GM10248 (cell line): Measurements from ENCODE around the gene ABHD18.
"Not testable (repeated sequence)": the region's sequence is repeated elsewhere in the genome, so short reads cannot be mapped to it uniquely, and the experiment has no call there.

Experiments used
- CTCF ChIA-PET: fragments of 300-600 bp; sonication (Branson Sonifier 250); formaldehyde crosslinking; extraction: SDS; loops from one replicate; lab custom pipeline; 2021; ENCODE audit warnings: antibody characterized with exemption; lab: Yijun Ruan, JAX
- POLR2A ChIA-PET: fragments of 350-650 bp; sonication (Branson Sonifier 250); formaldehyde crosslinking; extraction: SDS; loops from one replicate; lab custom pipeline; 2020; ENCODE audit warnings: antibody characterized with exemption; lab: Yijun Ruan, JAX
- DNase-seq: peaks from one replicate; pipeline ENCODE4 v3.0.0; 2012; ENCODE audit errors: extremely low spot score
- CTCF ChIP-seq: IDR thresholded peaks from 2 replicates; pipeline ENCODE4 v1.5.1; 2012; ENCODE audit warnings: mild to moderate bottlenecking, low read depth; ENCODE audit errors: extremely low read depth, missing control alignments, control extremely low read depth

Gene ABHD18

GRCh38 chr4:127930175-127930574, 35.0 kb upstream of the ABHD18 start:
- no peak for DNase-seq
- POLR2A ChIA-PET, result no interaction called here
- TF ChIP-seq CTCF, result no peak
- CTCF ChIA-PET, result interaction anchor here (1.4 kb wide), 1 partner anchor 8 kb away, joined by 3 read pairs; no protein-coding TSS in a partner anchor

- POLR2A ChIA-PET, DNase-seq: not testable (repeated sequence)
- CTCF ChIA-PET, result interaction anchor here (1.2 kb wide), 1 partner anchor 25 kb away, joined by 3 read pairs; no protein-coding TSS in a partner anchor
Measured at GRCh38 chr4:127931836-127932235, 33.4 kb upstream of the ABHD18 start.

- no peak for TF ChIP-seq CTCF
- ChIA-PET POLR2A (no interaction called here), CTCF (interaction anchor here (0.9 to 2.1 kb wide), 5 partner anchors 10 to 165 kb away, joined by 3 to 5 read pairs (median 4); partner anchors contain the start of genes ABHD18 and MFSD8)
- DNase-seq, result no peak
Measured at GRCh38 chr4:127936974-127937373, 28.2 kb upstream of the ABHD18 start.

- CTCF ChIA-PET, result interaction anchor here (0.7 kb wide), 1 partner anchor 25 kb away, joined by 3 read pairs; no protein-coding TSS in a partner anchor
- no peak for DNase-seq
- TF ChIP-seq CTCF, result no peak
- POLR2A ChIA-PET, result no interaction called here
Measured at GRCh38 chr4:127957105-127957504, 8.1 kb upstream of the ABHD18 start.

GRCh38 chr4:127959794-127960193, 5.4 kb upstream of the ABHD18 start:
- ChIA-PET POLR2A (no interaction called here), CTCF (no interaction called here)
- no peak for TF ChIP-seq CTCF
- no peak for DNase-seq

GRCh38 chr4:127963633-127964398, 1.4 kb upstream of the ABHD18 start:
- ChIA-PET POLR2A (interaction anchor here (1.0 kb wide), 1 partner anchor 19 kb away, joined by 3 read pairs; no protein-coding TSS in a partner anchor), CTCF (interaction anchor here (0.7 to 1.3 kb wide), 3 partner anchors 18 to 97 kb away, joined by 3 read pairs; partner anchors contain the start of gene LARP1B)
- not testable (repeated sequence) for DNase-seq

GRCh38 chr4:127964426-127965061, 662 bp upstream of the ABHD18 start:
- POLR2A ChIA-PET, result interaction anchor here (1.0 to 1.9 kb wide), 4 partner anchors 14 to 96 kb away, joined by 3 to 15 read pairs (median 4); partner anchors contain the start of gene LARP1B
- CTCF ChIA-PET, result interaction anchor here (0.7 to 1.7 kb wide), 12 partner anchors 15 to 165 kb away, joined by 3 to 6 read pairs (median 4); partner anchors contain the start of genes LARP1B and PLK4
- DNase-seq, result not testable (repeated sequence)

GRCh38 chr4:127965803-127966175, 583 bp downstream of the ABHD18 start:
- no peak for TF ChIP-seq CTCF

More at GRCh38 chr4:127965803-127966175, 583 bp downstream of the ABHD18 start:
- DNase-seq, result peak; percentile 76
- ChIA-PET CTCF (interaction anchor here (1.0 to 1.7 kb wide), 16 partner anchors 16 to 214 kb away, joined by 3 to 6 read pairs (median 4); partner anchors contain the start of genes HSPA4L and PLK4), POLR2A (interaction anchor here (0.6 to 1.9 kb wide), 4 partner anchors 90 to 184 kb away, joined by 3 to 15 read pairs (median 8); partner anchors contain the start of genes HSPA4L and LARP1B)
